Fibroblast of lung (primary cell): ENCODE measurements around the gene PEPD. TPM values are rescaled to one million over a fixed set of nuclear protein-coding genes. Genes with fewer than 3 reads are reported as not detected.

Experiments used
- DNase-seq, 2 donors: peaks; one replicate each; pipeline versions ENCODE4 v3.0.0 to v3.0.0-alpha.2; 2010; ENCODE audit warnings: low read depth in 2 of 2
- H2AFZ ChIP-seq: 2 replicates; pipeline ENCODE4 v1.5.1; 2012; ENCODE audit warnings: low read length, control low read depth, inconsistent platforms
- H3K27ac ChIP-seq: 2 replicates; pipeline ENCODE4 v1.5.1; 2011; ENCODE audit warnings: low read length, control low read depth; ENCODE audit not compliant: insufficient read depth
- H3K27me3 ChIP-seq: 2 replicates; pipeline ENCODE4 v1.5.1; 2011; ENCODE audit warnings: mild to moderate bottlenecking, low read length; ENCODE audit not compliant: control insufficient read depth, insufficient read depth
- H3K36me3 ChIP-seq: 2 replicates; pipeline ENCODE4 v1.5.1; 2011; ENCODE audit warnings: low read length; ENCODE audit not compliant: control insufficient read depth, insufficient read depth
- H3K4me1 ChIP-seq: 2 replicates; pipeline ENCODE4 v1.5.1; 2011; ENCODE audit warnings: low read length; ENCODE audit not compliant: control insufficient read depth, insufficient read depth; ENCODE audit errors: extremely low read depth
- H3K4me2 ChIP-seq: 2 replicates; pipeline ENCODE4 v1.5.1; 2011; ENCODE audit warnings: low read length, control low read depth; ENCODE audit not compliant: insufficient read depth; ENCODE audit errors: extremely low read depth
- H3K4me3 ChIP-seq, 4 experiments: fragments of 200-600 bp in 1 of 4; sonication (generic) in 1 of 4; replicated peaks in 1 of 4; 2 replicates each; pipeline ENCODE4 v1.5.1; 2011 to 2016; ENCODE audit warnings: low read length in 4 of 4, low read depth in 3 of 4, mild to moderate bottlenecking in 3 of 4, control low read depth in 2 of 4, inconsistent platforms in 1 of 4, mixed read lengths in 1 of 4; ENCODE audit not compliant: insufficient read depth in 1 of 4; ENCODE audit errors: control extremely low read depth in 1 of 4
- H3K79me2 ChIP-seq: 2 replicates; pipeline ENCODE4 v1.5.1; 2012; ENCODE audit warnings: mild to moderate bottlenecking, low read length, inconsistent platforms; ENCODE audit not compliant: control insufficient read depth, insufficient read depth
- H3K9ac ChIP-seq: 2 replicates; pipeline ENCODE4 v1.5.1; 2011; ENCODE audit warnings: mild to moderate bottlenecking, low read length, control low read depth; ENCODE audit not compliant: insufficient read depth
- H3K9me3 ChIP-seq: 2 replicates; pipeline ENCODE4 v1.5.1; 2012; ENCODE audit warnings: low read depth, low read length; ENCODE audit not compliant: control insufficient read depth, insufficient read depth
- H4K20me1 ChIP-seq: 2 replicates; pipeline ENCODE4 v1.5.1; 2011; ENCODE audit warnings: low read length; ENCODE audit not compliant: control insufficient read depth, insufficient read depth; ENCODE audit errors: extremely low read depth
- CTCF ChIP-seq, 2 donors: IDR thresholded peaks in 1 of 2; conservative IDR thresholded peaks in 1 of 2; 1 replicate in 1 of 2; 2 replicates in 1 of 2; pipeline ENCODE4 v1.5.1; 2011 to 2012; ENCODE audit warnings: low read length in 2 of 2, control low read depth in 1 of 2, inconsistent platforms in 1 of 2, low read depth in 1 of 2, mild to moderate bottlenecking in 1 of 2
- EZH2 ChIP-seq: IDR thresholded peaks from 2 replicates; pipeline ENCODE4 v1.5.1; 2012; ENCODE audit warnings: low read length, control low read depth, mild to moderate bottlenecking; ENCODE audit errors: missing control alignments
- polyA plus RNA-seq, 2 donors: library from polyadenylated mRNA; depleted of rRNA in 1 of 2; stranded (reverse) in 1 of 2; unstranded in 1 of 2; fragments of >200 nt; gene quantifications; 2 replicates each; pipeline ENCODE4 v1.2.1, GENCODE V29; 2011 to 2012; ENCODE audit warnings: missing spikeins in 1 of 2
- total RNA-seq: library from RNA; depleted of rRNA; stranded (reverse); fragments of >200 nt; gene quantifications from 2 replicates; pipeline ENCODE4 v1.2.1, GENCODE V29; 2014

Gene PEPD
- total and polyA plus RNA-seq, 2 donors (not counting 1 experiment from before 2014, with no cell fraction given), result 59.8 to 81.9 TPM

- H4K20me1 ChIP-seq, result no peaks in the 10 kb centered on the region
- H3K27ac ChIP-seq, result no peak overlapping the region
- no peaks in the 10 kb centered on the region for H3K79me2 ChIP-seq
- H3K9ac ChIP-seq, result no peak overlapping the region
- H2AFZ ChIP-seq, result no peak overlapping the region
- no peak for DNase-seq
- H3K9me3 ChIP-seq, result no peaks in the 10 kb centered on the region
- H3K36me3 ChIP-seq, result no peaks in the 10 kb centered on the region
- no peaks in the 10 kb centered on the region for H3K4me1 ChIP-seq
- TF ChIP-seq EZH2 (no peak), CTCF (conservative IDR thresholded peaks at IDR 0.05 in 1 of 2, IDR thresholded peaks at IDR 0.05 in 1 of 2; ENCODE audit: low read depth in 1 of 2, low read length in 2 of 2) (no peak)
- no peak overlapping the region for H3K4me2 ChIP-seq
- H3K4me3 ChIP-seq, result no peak overlapping the region
- H3K27me3 ChIP-seq, result peaks cover 3% of the 10 kb centered on the region
Observed at GRCh38 chr19:33366897-33367296, 154.7 kb downstream of the PEPD start.

GRCh38 chr19:33366127-33366526 is 155.5 kb downstream of the PEPD start:
- no peak for DNase-seq
- Histone ChIP-seq H3K79me2 (no peaks in the 10 kb centered on the region), H3K4me1 (no peaks in the 10 kb centered on the region), H3K4me3 (no peak overlapping the region), H3K9me3 (no peaks in the 10 kb centered on the region), H3K36me3 (no peaks in the 10 kb centered on the region), H3K4me2 (no peak overlapping the region), H3K27ac (no peak overlapping the region), H2AFZ (no peak overlapping the region), H4K20me1 (no peaks in the 10 kb centered on the region), H3K27me3 (peaks cover 3% of the 10 kb centered on the region), H3K9ac (no peak overlapping the region)
- no peak for TF ChIP-seq EZH2
- TF ChIP-seq CTCF (conservative IDR thresholded peaks at IDR 0.05 in 1 of 2, IDR thresholded peaks at IDR 0.05 in 1 of 2; ENCODE audit: low read depth in 1 of 2, low read length in 2 of 2), result no peak

GRCh38 chr19:33365691-33366090 is 155.9 kb downstream of the PEPD start:
- Histone ChIP-seq H3K9ac (no peak overlapping the region), H2AFZ (no peak overlapping the region), H4K20me1 (no peaks in the 10 kb centered on the region), H3K9me3 (no peaks in the 10 kb centered on the region), H3K4me1 (no peaks in the 10 kb centered on the region), H3K27ac (no peak overlapping the region), H3K27me3 (peaks cover 3% of the 10 kb centered on the region), H3K4me2 (no peak overlapping the region), H3K79me2 (no peaks in the 10 kb centered on the region), H3K36me3 (no peaks in the 10 kb centered on the region), H3K4me3 (no peak overlapping the region)
- no peak for TF ChIP-seq EZH2
- TF ChIP-seq CTCF (conservative IDR thresholded peaks at IDR 0.05 in 1 of 2, IDR thresholded peaks at IDR 0.05 in 1 of 2; ENCODE audit: low read depth in 1 of 2, low read length in 2 of 2), result no peak
- no peak for DNase-seq
